Keratinocyte (primary cell): ENCODE results near the gene GIT1. TPM values are rescaled to one million over a fixed set of nuclear protein-coding genes. Genes with fewer than 3 reads are reported as not detected.
A peak's percentile ranks its signal among the peaks of the same experiment; 100 is the strongest.

ENCODE experiments used
- DNase-seq: peaks from one replicate; pipeline ENCODE4 v3.0.0-alpha.2; 2011; ENCODE audit warnings: low read depth, missing footprints, low spot score
- FAIRE-seq: peaks from 2 replicates; lab custom pipeline; 2011; peaks lifted over from hg19 to GRCh38; lab: Jason Lieb, UNC
- H2AFZ ChIP-seq: 2 replicates; pipeline ENCODE4 v1.6.0; 2012; ENCODE audit warnings: low read length, control low read depth, inconsistent platforms; ENCODE audit not compliant: control insufficient read depth
- H3K27ac ChIP-seq: 2 replicates; pipeline ENCODE4 v1.5.1; 2011; ENCODE audit warnings: low read length; ENCODE audit not compliant: control insufficient read depth, insufficient read depth
- H3K27me3 ChIP-seq: 3 replicates; pipeline ENCODE4 v1.6.0; 2011; ENCODE audit warnings: low read length; ENCODE audit not compliant: control insufficient read depth, insufficient read depth; ENCODE audit errors: extremely low read depth
- H3K36me3 ChIP-seq, 2 experiments: 2 replicates in 1 of 2; 3 replicates in 1 of 2; pipeline ENCODE4 v1.5.1; 2011; ENCODE audit warnings: low read length in 2 of 2, mild to moderate bottlenecking in 1 of 2; ENCODE audit not compliant: control insufficient read depth in 2 of 2, insufficient read depth in 2 of 2; ENCODE audit errors: extremely low read depth in 1 of 2
- H3K4me1 ChIP-seq: 3 replicates; pipeline ENCODE4 v1.5.1; 2011; ENCODE audit warnings: low read length; ENCODE audit not compliant: control insufficient read depth, insufficient read depth; ENCODE audit errors: extremely low read depth
- H3K4me2 ChIP-seq: 3 replicates; pipeline ENCODE4 v1.6.0; 2011; ENCODE audit warnings: low read depth, low read length; ENCODE audit not compliant: control insufficient read depth, insufficient read depth; ENCODE audit errors: extremely low read depth
- H3K4me3 ChIP-seq, 3 experiments: fragments of 200-600 bp in 1 of 3; sonication (generic) in 1 of 3; 2 replicates in 2 of 3; 3 replicates in 1 of 3; pipeline ENCODE4 v1.5.1; 2011 to 2016; ENCODE audit warnings: low read length in 3 of 3, mild to moderate bottlenecking in 3 of 3, control low read depth in 2 of 3, inconsistent platforms in 1 of 3, low read depth in 1 of 3, mixed read lengths in 1 of 3, mixed run types in 1 of 3, moderate library complexity in 1 of 3; ENCODE audit not compliant: control insufficient read depth in 2 of 3, insufficient read depth in 2 of 3; ENCODE audit errors: extremely low read depth in 1 of 3
- H3K79me2 ChIP-seq: 2 replicates; pipeline ENCODE4 v1.6.0; 2012; ENCODE audit warnings: low read length; ENCODE audit not compliant: control insufficient read depth, insufficient read depth
- H3K9ac ChIP-seq: 3 replicates; pipeline ENCODE4 v1.6.0; 2011; ENCODE audit warnings: low read length; ENCODE audit not compliant: control insufficient read depth, insufficient read depth; ENCODE audit errors: extremely low read depth
- H3K9me1 ChIP-seq: 3 replicates; pipeline ENCODE4 v1.6.0; 2011; ENCODE audit warnings: low read length; ENCODE audit not compliant: control insufficient read depth, insufficient read depth; ENCODE audit errors: extremely low read depth
- H3K9me3 ChIP-seq: 2 replicates; pipeline ENCODE4 v1.5.1; 2012; ENCODE audit warnings: low read depth, low read length; ENCODE audit not compliant: control insufficient read depth
- H4K20me1 ChIP-seq: 3 replicates; pipeline ENCODE4 v1.6.0; 2011; ENCODE audit warnings: low read length; ENCODE audit not compliant: control insufficient read depth, insufficient read depth; ENCODE audit errors: extremely low read depth
- EZH2 ChIP-seq: IDR thresholded peaks from one replicate; pipeline ENCODE4 v1.6.1; 2012; ENCODE audit warnings: inconsistent platforms, mild to moderate bottlenecking, low read length, moderate library complexity
- dilution Hi-C: fragments of 300-500 bp; cut with MboI; formaldehyde crosslinking; loops from one replicate; pipeline ENCODE4 v1.7.0; 2020; ENCODE audit warnings: low sequenced_read_pairs; ENCODE audit not compliant: extremely low pct_ligation_motif_present
- polyA plus RNA-seq, 5 experiments: library from polyadenylated mRNA; depleted of rRNA in 3 of 5; stranded (reverse) in 3 of 5; stranded (forward) in 1 of 5; unstranded in 1 of 5; fragments of >200 nt; gene quantifications; 1 replicate in 1 of 5; 2 replicates in 3 of 5; 3 replicates in 1 of 5; pipeline versions ENCODE4 v1.2.1 to v1.2.3, GENCODE V29; 2011 to 2012; ENCODE audit warnings: missing spikeins in 2 of 5, low read depth in 1 of 5, low replicate concordance in 1 of 5
- TF ChIP-seq, protein P1 (sequence below), 3 experiments: IDR thresholded peaks in 1 of 3; conservative IDR thresholded peaks in 1 of 3; optimal IDR thresholded peaks in 1 of 3; 2 replicates in 2 of 3; 3 replicates in 1 of 3; pipeline versions ENCODE3 to v1.5.1; 2011; ENCODE audit warnings: low read length in 3 of 3, mild to moderate bottlenecking in 3 of 3, moderate library complexity in 2 of 3, control low read depth in 1 of 3, inconsistent platforms in 1 of 3; ENCODE audit not compliant: insufficient read depth in 2 of 3; ENCODE audit errors: extremely low read depth in 1 of 3

Gene GIT1
- polyA plus RNA-seq, 1 donor (not counting 4 experiments of a cell fraction or from before 2014, with no cell fraction given) = 42.7 TPM

- H3K36me3 ChIP-seq = peaks cover 5 to 7% of the 10 kb centered on the region in 2 experiments
- H3K4me3 ChIP-seq = peak overlapping the region; percentile 81 to 92 (median 85)
- TF ChIP-seq, protein P1, sequence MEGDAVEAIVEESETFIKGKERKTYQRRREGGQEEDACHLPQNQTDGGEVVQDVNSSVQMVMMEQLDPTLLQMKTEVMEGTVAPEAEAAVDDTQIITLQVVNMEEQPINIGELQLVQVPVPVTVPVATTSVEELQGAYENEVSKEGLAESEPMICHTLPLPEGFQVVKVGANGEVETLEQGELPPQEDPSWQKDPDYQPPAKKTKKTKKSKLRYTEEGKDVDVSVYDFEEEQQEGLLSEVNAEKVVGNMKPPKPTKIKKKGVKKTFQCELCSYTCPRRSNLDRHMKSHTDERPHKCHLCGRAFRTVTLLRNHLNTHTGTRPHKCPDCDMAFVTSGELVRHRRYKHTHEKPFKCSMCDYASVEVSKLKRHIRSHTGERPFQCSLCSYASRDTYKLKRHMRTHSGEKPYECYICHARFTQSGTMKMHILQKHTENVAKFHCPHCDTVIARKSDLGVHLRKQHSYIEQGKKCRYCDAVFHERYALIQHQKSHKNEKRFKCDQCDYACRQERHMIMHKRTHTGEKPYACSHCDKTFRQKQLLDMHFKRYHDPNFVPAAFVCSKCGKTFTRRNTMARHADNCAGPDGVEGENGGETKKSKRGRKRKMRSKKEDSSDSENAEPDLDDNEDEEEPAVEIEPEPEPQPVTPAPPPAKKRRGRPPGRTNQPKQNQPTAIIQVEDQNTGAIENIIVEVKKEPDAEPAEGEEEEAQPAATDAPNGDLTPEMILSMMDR (optimal IDR thresholded peaks at IDR 0.05 in 1 of 3, IDR thresholded peaks at IDR 0.05 in 1 of 3, conservative IDR thresholded peaks at IDR 0.05 in 1 of 3; ENCODE audit: extremely low read depth in 1 of 3, insufficient read depth in 2 of 3, low read length in 3 of 3) = no peak
- TF ChIP-seq EZH2 = no peak
- H3K27me3 ChIP-seq = no peaks in the 10 kb centered on the region
- peaks cover 81% of the 10 kb centered on the region for H3K4me1 ChIP-seq
- H3K9me3 ChIP-seq = no peaks in the 10 kb centered on the region
- peaks cover 23% of the 10 kb centered on the region for H4K20me1 ChIP-seq
- H3K9me1 ChIP-seq = peaks cover 17% of the 10 kb centered on the region
- peak overlapping the region; percentile 64 for H3K27ac ChIP-seq
- no peak for FAIRE-seq
- peak overlapping the region; percentile 97 for H3K4me2 ChIP-seq
- dilution Hi-C loops = no loop called here
- no peak overlapping the region for H2AFZ ChIP-seq
- DNase-seq = no peak
- H3K79me2 ChIP-seq = peaks cover 54% of the 10 kb centered on the region
- peak overlapping the region; percentile 78 for H3K9ac ChIP-seq
These were observed 1.4 kb downstream of the GIT1 start for GRCh38 chr17:29588017-29588561.

DNA sequence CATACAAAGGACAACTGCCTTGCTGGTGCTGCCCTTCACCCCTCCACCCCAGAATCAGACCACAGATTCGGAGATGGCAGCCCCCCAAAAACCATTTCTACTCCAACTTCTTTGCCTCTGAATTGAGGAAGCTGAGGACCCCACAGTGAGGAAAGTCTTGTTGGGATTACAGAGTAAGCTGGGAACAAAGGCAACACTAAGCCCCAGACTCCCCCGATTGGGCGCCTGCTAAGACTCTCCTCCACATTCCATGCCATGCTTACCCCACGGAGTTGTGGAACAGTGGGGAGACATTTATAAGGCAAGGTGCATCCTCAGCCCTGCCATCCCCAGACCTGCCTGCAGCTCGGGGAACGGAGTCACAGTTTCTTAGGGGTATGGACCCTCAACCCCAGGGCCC lies 1.9 kb downstream of the GIT1 start:
- Histone ChIP-seq H3K36me3 (peaks cover 6 to 11% of the 10 kb centered on the region in 2 experiments), H3K4me2 (peak overlapping the region; percentile 97), H3K79me2 (peaks cover 59% of the 10 kb centered on the region), H4K20me1 (peaks cover 28% of the 10 kb centered on the region), H3K4me1 (peaks cover 85% of the 10 kb centered on the region), H3K9ac (peak overlapping the region; percentile 78), H3K4me3 (peak overlapping the region; percentile 81 to 92 (median 85)), H3K9me3 (no peaks in the 10 kb centered on the region), H3K9me1 (peaks cover 17% of the 10 kb centered on the region), H2AFZ (no peak overlapping the region), H3K27me3 (no peaks in the 10 kb centered on the region), H3K27ac (peak overlapping the region; percentile 64)
- TF ChIP-seq EZH2 = no peak
- TF ChIP-seq, protein P1 (optimal IDR thresholded peaks at IDR 0.05 in 1 of 3, IDR thresholded peaks at IDR 0.05 in 1 of 3, conservative IDR thresholded peaks at IDR 0.05 in 1 of 3; ENCODE audit: extremely low read depth in 1 of 3, insufficient read depth in 2 of 3, low read length in 3 of 3) = no peak
- FAIRE-seq = no peak
- no peak for DNase-seq
- dilution Hi-C loops = no loop called here
